ENCODE data around the gene ISYNA1. TPM values are rescaled to one million over a fixed set of nuclear protein-coding genes. Genes with fewer than 3 reads are reported as not detected.
A peak's percentile ranks its signal among the peaks of the same experiment; 100 is the strongest.

Gene ISYNA1
- total RNA-seq, 1 donor from 2014 or later: 6.3 TPM

- Mint-ChIP-seq H3K4me1 (peaks cover 52% of the 10 kb centered on the region), H3K4me3 (peak overlapping the region; percentile 70), H3K36me3 (ENCODE audit: low read depth) (no peaks in the 10 kb centered on the region), H3K27ac (peak overlapping the region; percentile 88), H3K9me3 (no peaks in the 10 kb centered on the region), H3K27me3 (no peaks in the 10 kb centered on the region)
- intact Hi-C loops (cut with micrococcal nuclease): loop anchor here (1.0 kb wide), 3 partner anchors 9 to 13 kb away; no protein-coding TSS in a partner anchor
- no peak for TF ChIP-seq CTCF (IDR thresholded peaks at IDR 0.05)
- peak; percentile 74 for ATAC-seq (ENCODE audit: low read depth)
- ChIA-PET POLR2A (interaction anchor here (0.6 to 2.8 kb wide), 7 partner anchors 8 to 122 kb away, joined by 3 to 12 read pairs (median 5); partner anchors contain the start of gene JUND), CTCF (interaction anchor here (1.0 to 2.2 kb wide), 6 partner anchors 10 to 122 kb away, joined by 3 to 12 read pairs (median 4); no protein-coding TSS in a partner anchor)
- DNase-seq: peak; percentile 50
Observed at GRCh38 chr19:18401580-18402112, 36.3 kb downstream of the ISYNA1 start.

- ChIA-PET POLR2A (no interaction called here), CTCF (interaction anchor here (0.8 kb wide), 1 partner anchor 10 kb away, joined by 3 read pairs; no protein-coding TSS in a partner anchor)
- no peak overlapping the region for H3K27ac Mint-ChIP-seq
- H3K36me3 Mint-ChIP-seq (ENCODE audit: low read depth): no peaks in the 10 kb centered on the region
- DNase-seq (no peak), ATAC-seq (ENCODE audit: low read depth) (no peak)
- H3K4me3 Mint-ChIP-seq: no peak overlapping the region
- no peak for TF ChIP-seq CTCF (IDR thresholded peaks at IDR 0.05)
- H3K27me3 Mint-ChIP-seq: no peaks in the 10 kb centered on the region
- peaks cover 71% of the 10 kb centered on the region for H3K4me1 Mint-ChIP-seq
- no peaks in the 10 kb centered on the region for H3K9me3 Mint-ChIP-seq
- intact Hi-C loops (cut with micrococcal nuclease): no loop called here
Observed at GRCh38 chr19:18399008-18399407, 38.9 kb downstream of the ISYNA1 start.

GRCh38 chr19:18397242-18398202, 40.4 kb downstream of the ISYNA1 start, which contains the start of gene LRRC25:
Gene LRRC25 (minus strand): TSS chr19:18397622. CDS start chr19:18396963, 659 bp downstream.
- Mint-ChIP-seq H3K27me3 (no peaks in the 10 kb centered on the region), H3K4me3 (peak within 1 kb of the TSS; percentile 72), H3K36me3 (ENCODE audit: low read depth) (no peaks in the 10 kb centered on the region), H3K27ac (peak within 1 kb of the TSS; percentile 65), H3K4me1 (peaks cover 77% of the 10 kb centered on the region), H3K9me3 (no peaks in the 10 kb centered on the region)
- ATAC-seq (ENCODE audit: low read depth) (peak; percentile 80), DNase-seq (peak; percentile 52)
- intact Hi-C loops (cut with micrococcal nuclease): loop anchor here (1.0 kb wide), 2 partner anchors 9 to 11 kb away; no protein-coding TSS in a partner anchor
- ChIA-PET POLR2A (interaction anchor here (1.0 to 2.1 kb wide), 4 partner anchors 9 to 118 kb away, joined by 3 to 7 read pairs (median 4); no protein-coding TSS in a partner anchor), CTCF (interaction anchor here (0.5 to 1.3 kb wide), 3 partner anchors 9 to 326 kb away, joined by 3 to 7 read pairs (median 6); no protein-coding TSS in a partner anchor)
- TF ChIP-seq CTCF (IDR thresholded peaks at IDR 0.05): no peak

GRCh38 chr19:18396471-18397241, 41.3 kb downstream of the ISYNA1 start:
- CTCF ChIA-PET: interaction anchor here (1.1 kb wide), 1 partner anchor 8 kb away, joined by 3 read pairs; no protein-coding TSS in a partner anchor
- Mint-ChIP-seq H3K36me3 (ENCODE audit: low read depth) (no peaks in the 10 kb centered on the region), H3K27ac (no peak overlapping the region), H3K4me3 (peak overlapping the region; percentile 72), H3K27me3 (no peaks in the 10 kb centered on the region), H3K4me1 (peaks cover 77% of the 10 kb centered on the region), H3K9me3 (no peaks in the 10 kb centered on the region)
- ATAC-seq (ENCODE audit: low read depth) (no peak), DNase-seq (no peak)
- no peak for TF ChIP-seq CTCF (IDR thresholded peaks at IDR 0.05)
- POLR2A ChIA-PET: interaction anchor here (1.4 to 2.1 kb wide), 2 partner anchors 8 to 91 kb away, joined by 3 to 7 read pairs; no protein-coding TSS in a partner anchor
- intact Hi-C loops (cut with micrococcal nuclease): loop anchor here (1.0 kb wide), 2 partner anchors 8 to 12 kb away; no protein-coding TSS in a partner anchor

Data from activated B cell treated with CpG ODN at 0.5 μM for 24 hours (primary cell).